K562 (cell line): ENCODE measurements around the gene CHSY3. TPM values are rescaled to one million over a fixed set of nuclear protein-coding genes. Genes with fewer than 3 reads are reported as not detected.

Source experiments
- ATAC-seq: fragments of 200-7000 bp; cut with Tn5 transposase; 3 replicates; pipeline ENCODE4 v1.9.1; 2020; ENCODE audit warnings: moderate library complexity
- BruUV-seq: library from RNA; stranded (reverse); fragments of 400-500 nt; replicated peaks from 2 replicates; lab custom pipeline; 2021; lab: Mats Ljungman, UMichigan
- CTCF ChIA-PET: fragments of 300-600 bp; formaldehyde crosslinking; extraction: SDS; loops from one replicate; lab custom pipeline; 2021; ENCODE audit warnings: low intra/inter-chr PET ratio; lab: Yijun Ruan, JAX
- POLR2A ChIA-PET: fragments of 300-600, 350-650 bp; sonication (Branson Sonifier 250); formaldehyde crosslinking; extraction: SDS; loops from one replicate; lab custom pipeline; 2021; ENCODE audit warnings: antibody characterized with exemption, inconsistent platforms; lab: Yijun Ruan, JAX
- DNase-seq, 4 experiments: peaks; one replicate each; pipeline versions ENCODE4 v3.0.0 to v3.0.0-alpha.2; 2011 to 2018; ENCODE audit warnings: low spot score in 3 of 4, mixed read lengths in 3 of 4; ENCODE audit errors: extremely low read depth in 1 of 4
- FAIRE-seq: peaks from 2 replicates; lab custom pipeline; 2011; peaks lifted over from hg19 to GRCh38; lab: Jason Lieb, UNC
- H2AFZ ChIP-seq: 2 replicates; pipeline ENCODE4 v1.6.0; 2011; ENCODE audit warnings: low read depth, low read length, control low read depth, inconsistent platforms
- H3K27ac ChIP-seq: fragments of 200-600 bp; 3 replicates; pipeline ENCODE4 v1.8.0; 2011; ENCODE audit warnings: low read depth, mild to moderate bottlenecking, control low read depth, inconsistent platforms, low read length, moderate library complexity, mixed read lengths; ENCODE audit errors: extremely low read depth
- H3K27me3 ChIP-seq, 2 experiments: fragments of 300-600 bp in 1 of 2; 2 replicates in 1 of 2; 3 replicates in 1 of 2; pipeline versions ENCODE4 v1.6.0 to v1.8.0; 2011; ENCODE audit warnings: inconsistent platforms in 2 of 2, low read length in 2 of 2, mild to moderate bottlenecking in 1 of 2, mixed read lengths in 1 of 2, moderate library complexity in 1 of 2; ENCODE audit not compliant: control insufficient read depth in 2 of 2, insufficient read depth in 2 of 2
- H3K36me3 ChIP-seq: fragments of 300-600 bp; 3 replicates; pipeline ENCODE4 v1.8.0; 2011; ENCODE audit warnings: mild to moderate bottlenecking, low read length, inconsistent platforms; ENCODE audit not compliant: control insufficient read depth, insufficient read depth
- H3K4me1 ChIP-seq, 2 experiments: fragments of 200-600 bp in 1 of 2; replicated peaks in 1 of 2; 2 replicates in 1 of 2; 3 replicates in 1 of 2; pipeline versions ENCODE4 v1.5.1 to v1.8.0; 2011; ENCODE audit warnings: inconsistent platforms in 2 of 2, low read length in 2 of 2, mild to moderate bottlenecking in 1 of 2, mixed read lengths in 1 of 2, moderate library complexity in 1 of 2; ENCODE audit not compliant: control insufficient read depth in 2 of 2, insufficient read depth in 2 of 2
- H3K4me2 ChIP-seq: 2 replicates; pipeline ENCODE4 v1.6.1; 2011; ENCODE audit warnings: low read length, control low read depth, inconsistent platforms, mixed read lengths; ENCODE audit not compliant: insufficient read depth
- H3K4me3 ChIP-seq: fragments of 200-600 bp; sonication (generic), shearing (Covaris generic); 2 replicates; pipeline ENCODE4 v1.5.1; 2016; ENCODE audit warnings: control low read depth, inconsistent platforms
- H3K79me2 ChIP-seq: fragments of 200-600 bp; 3 replicates; pipeline ENCODE4 v1.8.0; 2011; ENCODE audit warnings: low read length, inconsistent platforms; ENCODE audit not compliant: control insufficient read depth, insufficient read depth
- H3K9ac ChIP-seq, 2 experiments: 2 replicates each; pipeline versions ENCODE4 v1.6.0 to v1.6.1; 2011; ENCODE audit warnings: low read depth in 2 of 2, low read length in 2 of 2, control low read depth in 1 of 2, inconsistent platforms in 1 of 2, mild to moderate bottlenecking in 1 of 2, mixed read lengths in 1 of 2; ENCODE audit not compliant: insufficient read depth in 1 of 2
- H3K9me1 ChIP-seq: one replicate; pipeline ENCODE4 v1.6.0; 2011; ENCODE audit warnings: inconsistent platforms, mild to moderate bottlenecking, low read length, moderate library complexity; ENCODE audit not compliant: control insufficient read depth, insufficient read depth
- H3K9me3 ChIP-seq: replicated peaks from 2 replicates; pipeline ENCODE4 v1.5.1; 2011; ENCODE audit warnings: low read depth, low read length, inconsistent platforms; ENCODE audit not compliant: control insufficient read depth, insufficient read depth
- H4K20me1 ChIP-seq: replicated peaks from 2 replicates; pipeline ENCODE4 v1.6.1; 2011; ENCODE audit warnings: low read length, inconsistent platforms, mixed read lengths; ENCODE audit not compliant: control insufficient read depth, insufficient read depth
- BRF2 ChIP-seq: IDR thresholded peaks from 3 replicates; pipeline ENCODE4 v1.6.1; 2011; ENCODE audit warnings: borderline replicate concordance, mild to moderate bottlenecking; ENCODE audit not compliant: insufficient read length, insufficient read depth
- CBFA2T3 ChIP-seq: fragments of 450-650 bp; IDR thresholded peaks from 2 replicates; pipeline ENCODE4 v1.6.1; 2017
- CBX3 ChIP-seq, 2 experiments: IDR thresholded peaks; 1 replicate in 1 of 2; 2 replicates in 1 of 2; pipeline ENCODE4 v1.6.1; 2012; ENCODE audit warnings: inconsistent platforms in 2 of 2, low read length in 2 of 2, borderline replicate concordance in 1 of 2, control low read depth in 1 of 2
- COPS2 ChIP-seq: fragments of 450-650 bp; conservative IDR thresholded peaks from 2 replicates; pipeline ENCODE4 v1.6.1; 2016; ENCODE audit warnings: mild to moderate bottlenecking, moderate library complexity
- ETS1 ChIP-seq: conservative IDR thresholded peaks from 2 replicates; pipeline ENCODE4 v1.6.1; 2011; ENCODE audit warnings: low read depth, mild to moderate bottlenecking, low read length; ENCODE audit not compliant: control insufficient read depth
- EWSR1 ChIP-seq: fragments of 450-650 bp; IDR thresholded peaks from 2 replicates; pipeline ENCODE4 v1.6.1; 2018; ENCODE audit warnings: borderline replicate concordance, mild to moderate bottlenecking, low read depth, moderate library complexity; ENCODE audit not compliant: partially characterized antibody
- GTF2A2 ChIP-seq: IDR thresholded peaks from 2 replicates; pipeline ENCODE4 v1.6.1; 2016; ENCODE audit warnings: mild to moderate bottlenecking, missing genetic modification characterization, missing compliant biosample characterization
- JUN ChIP-seq, 2 experiments: sonication (generic) in 1 of 2; formaldehyde crosslinking in 1 of 2; IDR thresholded peaks; 2 replicates each; pipeline versions ENCODE4 v1.6.1 to v1.8.0; 2012 to 2022; ENCODE audit warnings: borderline replicate concordance in 2 of 2, mild to moderate bottlenecking in 2 of 2, improper control_type of control experiment in 1 of 2, low read depth in 1 of 2, low read length in 1 of 2, missing genetic modification reagents in 1 of 2
- KHSRP ChIP-seq: fragments of 450-650 bp; IDR thresholded peaks from 2 replicates; pipeline ENCODE4 v1.6.1; 2017
- NFRKB ChIP-seq: fragments of 450-650 bp; IDR thresholded peaks from 2 replicates; pipeline ENCODE4 v1.6.1; 2016; ENCODE audit warnings: low read depth
- RAD21 ChIP-seq, 2 experiments: fragments of 250-450 bp in 1 of 2; fragments of 450-650 bp in 1 of 2; sonication (Bioruptor Pico) in 1 of 2; formaldehyde crosslinking in 1 of 2; IDR thresholded peaks in 1 of 2; conservative IDR thresholded peaks in 1 of 2; 2 replicates each; pipeline versions ENCODE4 v1.4.0 to v1.8.0; 2020 to 2022; ENCODE audit warnings: mild to moderate bottlenecking in 2 of 2, moderate library complexity in 1 of 2
- RAD51 ChIP-seq: fragments of 450-650 bp; IDR thresholded peaks from 2 replicates; pipeline ENCODE4 v1.7.1; 2016; ENCODE audit warnings: low read depth, mild to moderate bottlenecking, borderline replicate concordance
- RBM34 ChIP-seq: fragments of 200-400 bp; formaldehyde crosslinking; IDR thresholded peaks from 2 replicates; pipeline ENCODE4 v1.6.1; 2018; ENCODE audit warnings: low read length, borderline replicate concordance; ENCODE audit not compliant: insufficient read depth
- ZNF224 ChIP-seq: sonication (generic); formaldehyde crosslinking; IDR thresholded peaks from 2 replicates; pipeline ENCODE4 v1.8.0; 2022; ENCODE audit warnings: mild to moderate bottlenecking, missing genetic modification reagents
- ZNF77 ChIP-seq: fragments of 250-450 bp; sonication (Bioruptor Pico); IDR thresholded peaks from 2 replicates; pipeline ENCODE4 v1.5.0; 2020
- ZSCAN29 ChIP-seq: fragments of 450-650 bp; IDR thresholded peaks from 2 replicates; pipeline ENCODE4 v1.6.1; 2017
- WGBS: fragments of 100-300 bp; shearing (Covaris generic); methylation state at CpG from one replicate; pipeline ENCODE4 v1.1.6; 2016; ENCODE audit warnings: low coverage, mixed read lengths; ENCODE audit not compliant: insufficient coverage; ENCODE audit errors: missing lambda C conversion rate; 5-methylcytosine and 5-hydroxymethylcytosine counted together
- in situ Hi-C: fragments of 300-500 bp; cut with MboI; formaldehyde crosslinking; loops from 4 replicates; pipeline ENCODE4 v1.15.0; 2018; ENCODE audit warnings: inconsistent platforms, mixed read lengths
- intact Hi-C: fragments of 100-400 bp; cut with micrococcal nuclease; formaldehyde crosslinking; loops from 2 replicates; pipeline ENCODE4 v1.14.2; 2022
- polyA plus RNA-seq, 8 experiments: library from polyadenylated mRNA; depleted of rRNA in 4 of 8; stranded (reverse) in 5 of 8; unstranded in 3 of 8; fragments of >200 nt; fragmentation: Nextera tagmentation in 2 of 8; fragmentation: Illumina TruSeq in 1 of 8; extraction: Ambion mirVana in 2 of 8; extraction: Trizol in 1 of 8; gene quantifications; 2 replicates each; pipeline versions ENCODE4 v1.2.1 to v1.2.3, GENCODE V29; 2011 to 2014; ENCODE audit warnings: inconsistent platforms in 1 of 8, missing spikeins in 1 of 8
- total RNA-seq, 7 experiments: library from RNA; depleted of rRNA in 6 of 7; stranded (reverse); fragments of >200 nt in 6 of 7; fragmentation: Illumina TruSeq in 2 of 7; extraction: Trizol in 2 of 7; gene quantifications; 2 replicates each; pipeline versions ENCODE4 v1.2.1 to v1.2.3, GENCODE V29; 2011 to 2021; ENCODE audit warnings: low replicate concordance in 1 of 7

Gene CHSY3
- total and polyA plus RNA-seq, 9 of the 15 experiments (the other 6 are each of a cell fraction or from before 2014, with no cell fraction given): 0.04 TPM; not detected in 8

- Histone ChIP-seq H3K4me3 (no peak overlapping the region), H3K36me3 (no peaks in the 10 kb centered on the region), H3K9ac (no peak overlapping the region), H3K9me1 (no peaks in the 10 kb centered on the region), H3K27me3 (no peaks in the 10 kb centered on the region), H3K9me3 (no peaks in the 10 kb centered on the region), H3K4me2 (no peak overlapping the region), H3K27ac (no peak overlapping the region), H3K79me2 (no peaks in the 10 kb centered on the region), H4K20me1 (no peaks in the 10 kb centered on the region), H3K4me1 (no peaks in the 10 kb centered on the region), H2AFZ (no peak overlapping the region)
- 0% methylated on average over 1 of the region's 1 CpG for WGBS
- no peak for FAIRE-seq
- ChIA-PET POLR2A (no interaction called here), CTCF (no interaction called here)
- DNase-seq: no peak
- TF ChIP-seq GTF2A2: no peak
- TF ChIP-seq ETS1: no peak
- TF ChIP-seq CBX3 (IDR thresholded peaks at IDR 0.05; ENCODE audit: borderline replicate concordance in 1 of 2, low read length in 2 of 2): no peak
- no peak for TF ChIP-seq RAD21 (CRISPR knock-in tag; conservative IDR thresholded peaks at IDR 0.05 in 1 of 2, IDR thresholded peaks at IDR 0.05 in 1 of 2)
- TF ChIP-seq ZNF77 (CRISPR knock-in tag): no peak
- no peak for TF ChIP-seq NFRKB
- TF ChIP-seq BRF2: no peak
- TF ChIP-seq JUN (IDR thresholded peaks at IDR 0.05; ENCODE audit: borderline replicate concordance, low read depth, low read length): no peak
- TF ChIP-seq JUN (CRISPR knock-in tag; IDR thresholded peaks at IDR 0.05; ENCODE audit: borderline replicate concordance): no peak
- TF ChIP-seq KHSRP: no peak
- TF ChIP-seq COPS2: no peak
- no peak for TF ChIP-seq ZSCAN29
- TF ChIP-seq ZNF224: no peak
- no peak for TF ChIP-seq EWSR1
- no peak for TF ChIP-seq CBFA2T3
- TF ChIP-seq RBM34: no peak
- TF ChIP-seq RAD51: no peak
- ATAC-seq: no peak
- in situ Hi-C loops: no loop called here
- no TSS peak for BruUV-seq
- intact Hi-C loops: no loop called here
These were observed 19.9 kb upstream of the CHSY3 start for GRCh38 chr5:129884322-129884721.
